Subcutaneous adipose tissue (tissue), 4 donors: ENCODE results near the gene FRMD4A. TPM values are rescaled to one million over a fixed set of nuclear protein-coding genes. Genes with fewer than 3 reads are reported as not detected.

Source experiments
- total RNA-seq, 4 donors: library from RNA; depleted of rRNA; stranded (reverse); fragments of >200 nt; gene quantifications; one replicate each; pipeline ENCODE4 v1.1.0, GENCODE V29; 2016
- TF ChIP-seq, protein P1 (sequence below): fragments of 450-650 bp; IDR thresholded peaks from one replicate; pipeline ENCODE4 v1.5.1; 2016; ENCODE audit warnings: low read depth, mild to moderate bottlenecking, control low read depth, antibody characterized with exemption, moderate library complexity

Gene FRMD4A
- total RNA-seq, 4 donors from 2014 or later, result 70.0 to 206 (median 81.4) TPM

DNA sequence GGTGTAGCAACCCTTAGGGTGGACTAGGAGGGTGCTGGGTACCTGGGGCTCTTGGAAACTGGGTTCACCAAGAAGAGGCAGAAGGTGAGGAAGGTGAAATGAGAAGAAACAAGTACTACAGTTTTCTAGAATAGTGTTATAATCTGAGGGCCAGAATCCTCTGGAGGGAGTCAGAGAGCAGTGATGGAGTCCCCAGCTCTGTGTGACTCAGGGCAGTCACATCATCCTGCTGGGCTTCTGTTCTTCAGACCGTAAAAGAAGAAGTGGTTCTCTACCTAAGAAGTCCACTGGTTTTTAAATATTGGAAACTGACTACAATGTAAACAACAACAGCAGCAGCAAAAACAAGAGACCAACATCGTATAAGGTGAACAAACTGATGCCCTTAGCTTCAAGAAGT, 546.7 kb downstream of the FRMD4A start:
- TF ChIP-seq, protein P1, sequence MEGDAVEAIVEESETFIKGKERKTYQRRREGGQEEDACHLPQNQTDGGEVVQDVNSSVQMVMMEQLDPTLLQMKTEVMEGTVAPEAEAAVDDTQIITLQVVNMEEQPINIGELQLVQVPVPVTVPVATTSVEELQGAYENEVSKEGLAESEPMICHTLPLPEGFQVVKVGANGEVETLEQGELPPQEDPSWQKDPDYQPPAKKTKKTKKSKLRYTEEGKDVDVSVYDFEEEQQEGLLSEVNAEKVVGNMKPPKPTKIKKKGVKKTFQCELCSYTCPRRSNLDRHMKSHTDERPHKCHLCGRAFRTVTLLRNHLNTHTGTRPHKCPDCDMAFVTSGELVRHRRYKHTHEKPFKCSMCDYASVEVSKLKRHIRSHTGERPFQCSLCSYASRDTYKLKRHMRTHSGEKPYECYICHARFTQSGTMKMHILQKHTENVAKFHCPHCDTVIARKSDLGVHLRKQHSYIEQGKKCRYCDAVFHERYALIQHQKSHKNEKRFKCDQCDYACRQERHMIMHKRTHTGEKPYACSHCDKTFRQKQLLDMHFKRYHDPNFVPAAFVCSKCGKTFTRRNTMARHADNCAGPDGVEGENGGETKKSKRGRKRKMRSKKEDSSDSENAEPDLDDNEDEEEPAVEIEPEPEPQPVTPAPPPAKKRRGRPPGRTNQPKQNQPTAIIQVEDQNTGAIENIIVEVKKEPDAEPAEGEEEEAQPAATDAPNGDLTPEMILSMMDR, result no peak

DNA sequence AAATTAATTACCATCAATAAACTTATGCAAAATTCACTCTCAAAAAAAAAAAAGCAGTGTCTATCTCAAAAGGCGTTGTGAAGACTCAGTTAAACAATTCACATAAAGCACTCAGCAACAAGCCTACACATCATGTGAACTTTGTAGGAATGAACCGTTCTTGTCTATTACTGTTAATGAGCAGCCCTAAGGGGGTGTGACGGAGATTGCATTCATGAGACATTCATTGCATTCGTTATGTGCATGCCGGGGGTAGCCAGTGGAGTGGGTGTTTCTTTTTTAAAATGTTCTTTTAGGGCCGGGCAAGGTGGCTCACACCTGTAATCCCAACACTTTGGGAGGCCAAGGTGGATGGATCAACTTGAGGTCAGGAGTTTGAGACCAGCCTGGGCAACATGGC, 551.0 kb downstream of the FRMD4A start:
- TF ChIP-seq, protein P1, result no peak

- TF ChIP-seq, protein P1, result no peak
These were observed 553.8 kb downstream of the FRMD4A start for GRCh38 chr10:13776861-13777311.

DNA sequence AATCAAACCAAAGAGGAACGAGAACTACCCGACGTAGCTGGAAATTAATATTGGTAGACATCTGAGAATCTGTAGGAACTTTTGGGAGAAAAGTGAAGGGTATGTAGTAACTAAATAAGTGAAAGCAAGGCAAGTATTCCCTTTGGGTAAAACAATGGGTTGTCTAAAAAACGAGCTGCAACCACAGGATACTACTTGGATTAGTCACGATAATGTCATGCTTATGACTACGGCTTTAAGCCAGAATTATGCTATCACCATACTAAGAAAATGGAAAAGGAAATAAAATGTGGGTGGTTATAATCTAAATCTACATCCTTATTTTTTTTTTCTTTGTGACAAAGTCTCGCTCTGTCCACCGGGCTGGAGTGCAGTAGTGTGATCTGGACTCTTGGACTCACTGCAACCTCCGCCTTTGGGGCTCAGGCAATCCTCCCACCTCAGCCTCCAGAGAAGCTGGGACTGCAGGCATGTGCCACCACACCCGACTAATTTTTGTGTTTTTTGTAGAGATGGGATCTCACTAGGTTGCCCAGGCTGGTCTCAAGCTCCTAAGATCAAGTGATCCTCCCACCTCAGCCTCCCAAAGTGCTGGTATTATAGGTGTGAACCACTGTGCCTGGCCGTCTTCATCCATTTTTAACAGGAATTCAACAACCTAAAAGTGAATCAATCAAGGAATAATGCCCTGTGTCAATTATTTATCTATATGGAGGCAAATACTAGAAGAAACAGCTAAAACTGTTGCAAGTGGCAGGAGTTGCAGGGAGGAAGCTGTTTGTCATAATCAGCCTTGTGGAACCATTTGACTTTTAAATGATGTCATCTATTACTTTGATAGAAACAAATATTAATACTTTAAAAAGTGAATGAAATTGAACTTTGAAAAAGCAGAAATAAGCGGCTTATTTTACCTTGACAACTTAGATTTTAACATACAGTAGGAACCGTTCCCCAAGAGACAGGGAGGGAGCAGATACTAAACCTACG, 554.6 kb downstream of the FRMD4A start:
- TF ChIP-seq, protein P1, result no peak

GRCh38 chr10:13774303-13774893, 556.3 kb downstream of the FRMD4A start:
- TF ChIP-seq, protein P1, result no peak

GRCh38 chr10:13773496-13774170, 557.1 kb downstream of the FRMD4A start:
- TF ChIP-seq, protein P1, result no peak

DNA sequence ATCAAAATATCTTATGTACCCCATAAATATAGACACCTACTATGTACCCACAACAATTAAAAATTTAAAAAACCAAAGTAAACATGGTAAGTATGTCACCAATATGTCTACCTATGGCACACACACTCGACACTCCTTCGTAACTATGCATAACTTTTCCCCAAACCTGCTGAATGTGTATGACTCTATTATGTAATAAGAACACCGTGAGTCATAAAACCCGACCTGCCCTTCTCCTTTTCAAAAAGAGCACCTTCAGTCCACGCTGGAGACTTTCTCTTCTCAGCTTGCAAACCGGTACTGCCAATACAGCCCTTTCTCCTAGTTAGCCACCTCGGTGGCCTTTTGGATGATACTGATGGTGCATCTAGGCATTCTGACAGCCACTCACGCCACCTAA, 557.7 kb downstream of the FRMD4A start:
- TF ChIP-seq, protein P1, result no peak
